ENCODE results near the gene SP3.

GRCh38 chr2:174001107-174001506 is 35.9 kb upstream of the SP3 start:
- TF ChIP-seq CTCF (conservative IDR thresholded peaks at IDR 0.05 in 1 of 2, IDR thresholded peaks at IDR 0.05 in 1 of 2; ENCODE audit: low read depth in 1 of 2, low read length in 2 of 2) = no peak
- TF ChIP-seq EZH2 (IDR thresholded peaks at IDR 0.05; ENCODE audit: low read length, missing control alignments) = no peak

Measured in fibroblast of lung (primary cell).